ENCODE measurements around the gene IL17B.

GRCh38 chr5:149328177-149328576 is 50.9 kb downstream of the IL17B start:
- no peak for TF ChIP-seq GATA3 (IDR thresholded peaks at IDR 0.05; ENCODE audit: low read depth, low read length)
- no peak for TF ChIP-seq GATA2 (IDR thresholded peaks at IDR 0.05; ENCODE audit: low read depth, low read length)
